HG02973 (cell line): Measurements from ENCODE around the gene UGT1A1.

Experiments used
- ATAC-seq: cut with Tn5 transposase; IDR thresholded peaks from one replicate; pipeline ENCODE4 v1.9.1; 2021; ENCODE audit warnings: moderate library complexity; ENCODE audit not compliant: unreplicated experiment

The UGT1A1 gene

DNA sequence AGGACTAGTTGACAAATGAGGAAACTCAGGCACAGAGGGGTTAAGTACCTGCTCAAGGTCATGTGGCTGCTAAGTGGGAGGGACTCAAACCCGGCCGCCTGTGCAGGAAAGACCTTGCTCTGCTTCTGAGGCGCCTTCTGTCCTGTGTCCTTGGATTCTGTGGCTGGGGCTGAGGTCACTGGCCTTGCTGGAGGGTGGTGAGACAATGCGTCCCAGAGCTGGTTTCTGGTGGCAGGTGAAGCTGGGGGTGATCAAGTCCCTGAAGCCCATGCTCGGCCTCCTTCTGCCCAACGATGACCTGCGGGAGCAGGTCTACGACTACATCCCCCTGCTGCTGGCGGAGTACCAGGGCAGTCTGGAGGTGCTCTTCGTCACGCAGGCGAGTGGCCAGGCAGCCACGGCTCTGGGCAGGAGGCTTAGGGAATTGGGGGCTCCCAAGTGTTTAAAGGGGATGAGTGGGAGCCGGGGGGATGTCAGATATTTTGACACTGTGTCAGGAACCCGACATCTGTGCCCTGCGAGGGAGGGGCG lies 34.1 kb downstream of the UGT1A1 start:
- ATAC-seq: no peak

DNA sequence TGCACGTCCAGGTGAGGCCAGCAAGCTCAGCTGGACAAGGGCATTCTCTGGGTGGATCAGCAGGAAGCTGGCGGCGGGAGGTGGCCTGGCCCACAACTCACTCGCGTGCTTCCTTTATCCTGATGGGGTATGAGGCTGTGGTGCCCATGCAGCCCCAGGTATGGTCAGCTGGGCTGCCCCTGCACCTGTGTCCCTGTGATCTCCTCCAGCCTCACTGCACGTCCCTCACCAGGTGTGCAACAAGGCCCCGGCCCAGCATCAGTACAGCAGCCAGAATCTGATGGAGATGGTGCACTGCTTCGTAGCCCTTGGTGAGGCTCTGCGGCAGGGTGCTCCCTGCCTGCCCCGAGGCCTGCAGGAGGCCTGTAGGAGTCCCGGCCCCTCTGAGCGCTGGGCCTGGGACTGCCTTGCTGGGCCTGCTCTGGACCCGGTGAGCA lies 35.7 kb downstream of the UGT1A1 start:
- no peak for ATAC-seq

- ATAC-seq: no peak
Observed at GRCh38 chr2:233796254-233796653, 36.2 kb downstream of the UGT1A1 start.

DNA sequence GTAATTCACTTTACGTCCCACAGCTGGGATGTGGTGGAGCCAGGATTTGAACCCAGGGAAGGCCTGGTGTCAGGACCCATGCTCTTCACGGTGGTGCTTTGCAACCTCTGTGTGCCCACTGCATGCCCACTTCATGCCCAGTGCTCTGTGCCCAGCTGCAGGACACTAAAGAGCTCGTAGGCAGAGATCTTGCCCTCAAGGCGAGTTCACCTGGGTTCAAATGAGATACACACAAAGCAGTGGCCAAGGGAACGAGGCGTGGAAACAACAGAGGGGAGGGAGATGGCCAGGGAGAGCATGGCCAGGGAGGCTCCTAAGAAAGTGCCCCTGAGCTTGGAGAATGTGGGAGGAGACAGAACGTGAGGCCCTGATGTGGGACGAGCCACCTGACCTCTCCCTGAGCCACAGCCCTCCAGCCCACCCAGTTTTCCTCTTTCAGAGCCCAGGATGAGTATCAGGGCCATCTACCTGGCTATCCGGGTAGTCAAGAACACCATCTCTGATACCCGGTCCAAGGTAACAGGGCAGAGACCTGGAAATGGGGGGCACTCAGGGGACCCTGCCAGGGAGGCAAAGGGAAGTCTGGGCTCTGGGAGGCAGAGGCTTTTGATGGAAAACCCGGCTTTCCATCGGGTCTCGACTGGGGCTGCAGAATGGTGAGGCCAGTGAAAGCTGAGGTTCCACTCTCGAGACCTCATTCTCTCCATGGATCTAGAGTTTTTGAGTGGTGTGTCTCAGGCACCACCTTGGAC lies 38.4 kb downstream of the UGT1A1 start:
- ATAC-seq: no peak

DNA sequence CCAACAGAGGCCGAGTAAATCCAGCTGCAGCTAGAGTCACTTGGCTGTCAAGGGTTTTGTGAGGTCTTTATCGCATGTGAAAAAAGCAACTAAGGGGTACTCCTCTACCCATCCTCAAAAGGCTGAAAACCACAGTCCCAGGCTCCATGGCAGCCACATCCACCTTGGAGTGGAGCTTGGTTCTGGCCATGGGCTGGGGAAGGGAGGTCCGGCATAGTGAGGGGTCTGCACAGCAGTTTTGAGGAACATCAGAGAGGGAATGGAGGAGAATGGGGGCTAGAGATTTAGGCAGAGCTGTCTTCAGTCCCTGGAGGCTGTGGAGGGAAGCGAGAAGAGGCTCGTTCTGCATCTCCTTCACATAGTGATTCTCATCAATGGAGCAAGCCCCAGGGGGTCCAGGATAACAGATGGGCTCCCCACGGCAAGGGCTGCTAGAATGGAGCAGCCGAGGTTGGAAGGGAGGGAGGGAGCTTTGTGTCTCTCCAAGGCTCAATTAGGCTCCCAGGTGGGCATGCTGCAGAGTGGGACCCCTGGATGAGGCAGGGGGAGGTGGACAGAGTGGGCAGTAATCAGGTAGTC lies 39.1 kb downstream of the UGT1A1 start:
- no peak for ATAC-seq

DNA sequence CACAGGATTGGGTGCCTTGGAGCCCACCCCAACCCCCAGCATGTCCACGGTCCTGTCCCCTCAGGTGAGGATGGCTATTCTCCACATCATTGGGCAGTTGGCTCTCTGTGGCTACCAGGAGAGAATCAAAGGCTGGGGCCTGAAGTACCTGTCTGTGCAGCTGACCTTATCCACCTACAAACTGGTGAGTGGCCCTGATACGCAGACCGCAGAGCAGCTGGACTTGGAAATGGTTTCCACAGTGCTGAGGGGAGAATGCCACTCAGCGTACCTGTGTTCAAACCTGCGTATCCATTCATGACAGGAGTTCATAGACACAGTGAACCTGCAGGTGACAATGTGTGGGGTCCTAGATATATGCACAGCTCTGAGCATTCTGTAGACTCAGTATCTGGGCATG lies 39.6 kb downstream of the UGT1A1 start:
- no peak for ATAC-seq

DNA sequence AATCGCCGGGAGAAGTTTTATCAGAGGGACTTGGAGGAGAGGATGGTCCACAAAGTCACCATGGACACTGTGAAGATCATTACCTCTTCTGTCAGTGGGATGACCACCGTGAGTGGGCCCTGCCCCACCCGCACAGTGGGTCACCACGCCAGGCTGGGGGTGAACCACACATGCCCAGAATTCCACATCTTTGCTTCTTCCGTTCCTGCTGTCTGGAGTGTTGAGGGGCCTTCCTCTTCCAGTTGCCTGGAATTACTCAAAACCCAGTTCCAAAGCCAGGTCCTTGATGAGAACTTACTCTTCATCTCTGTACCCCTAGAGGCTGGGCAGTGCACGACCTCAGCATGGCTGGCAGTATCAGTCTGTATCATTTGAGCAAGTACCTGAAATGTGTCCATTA lies 40.1 kb downstream of the UGT1A1 start:
- no peak for ATAC-seq

GRCh38 chr2:233801357-233802131 lies 41.5 kb downstream of the UGT1A1 start:
- no peak for ATAC-seq

- ATAC-seq: no peak
Observed at GRCh38 chr2:233802132-233802815, 42.2 kb downstream of the UGT1A1 start.

GRCh38 chr2:233803292-233803911 lies 43.3 kb downstream of the UGT1A1 start:
- no peak for ATAC-seq

DNA sequence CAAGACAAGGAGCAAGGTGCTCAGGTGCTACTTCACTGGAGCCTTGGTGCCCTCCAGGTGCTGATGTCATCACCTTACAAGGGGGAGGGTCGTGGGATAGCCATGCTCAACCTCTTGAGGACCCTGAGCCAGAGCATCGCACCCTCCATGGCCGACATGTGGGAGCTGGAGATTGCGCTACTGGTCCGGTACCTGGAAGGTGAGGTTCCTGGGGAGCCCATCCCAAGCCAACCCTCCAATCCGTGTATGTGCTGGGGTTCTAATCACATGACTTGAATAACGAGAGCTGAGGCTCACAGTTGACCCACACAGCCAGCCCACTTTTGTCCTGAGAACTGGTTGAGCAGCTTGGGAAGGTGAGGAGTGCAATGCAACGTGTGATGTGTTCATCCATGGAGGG lies 43.9 kb downstream of the UGT1A1 start:
- no peak for ATAC-seq

DNA sequence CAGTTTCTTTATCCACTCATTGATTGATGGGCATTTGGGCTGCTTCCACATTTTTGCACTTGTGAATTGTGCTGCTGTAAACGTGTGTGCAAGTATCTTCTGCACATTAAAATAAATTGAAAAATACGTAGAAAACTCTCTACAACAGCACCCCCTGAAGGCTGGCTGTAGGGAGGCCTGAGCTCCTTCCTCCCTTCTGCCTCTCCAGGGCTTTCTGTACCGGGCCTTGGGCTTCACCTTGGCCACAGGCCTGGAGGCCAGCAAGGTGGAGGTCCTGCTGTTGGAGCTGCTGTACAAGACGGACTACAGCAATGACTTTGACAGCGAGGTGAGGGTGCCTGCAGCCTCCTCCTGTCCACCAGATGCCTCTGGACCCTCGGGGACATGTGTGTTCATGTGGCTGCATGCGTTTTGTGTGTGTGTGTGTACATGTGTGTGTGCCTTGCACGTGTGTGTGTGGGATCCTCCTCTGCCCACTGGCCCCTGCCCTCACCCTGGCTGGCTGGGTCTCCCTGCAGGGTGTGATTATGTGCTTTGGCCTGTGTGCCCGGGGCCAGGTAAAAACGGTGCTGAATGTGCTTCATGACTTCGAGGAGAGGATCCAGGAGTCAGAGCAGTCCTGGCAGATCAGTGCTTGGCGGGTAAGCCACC lies 47.3 kb downstream of the UGT1A1 start:
- ATAC-seq: no peak

GRCh38 chr2:233807966-233808935 lies 48.2 kb downstream of the UGT1A1 start:
- ATAC-seq: no peak

GRCh38 chr2:233810385-233810784 lies 50.3 kb downstream of the UGT1A1 start:
- ATAC-seq: no peak

DNA sequence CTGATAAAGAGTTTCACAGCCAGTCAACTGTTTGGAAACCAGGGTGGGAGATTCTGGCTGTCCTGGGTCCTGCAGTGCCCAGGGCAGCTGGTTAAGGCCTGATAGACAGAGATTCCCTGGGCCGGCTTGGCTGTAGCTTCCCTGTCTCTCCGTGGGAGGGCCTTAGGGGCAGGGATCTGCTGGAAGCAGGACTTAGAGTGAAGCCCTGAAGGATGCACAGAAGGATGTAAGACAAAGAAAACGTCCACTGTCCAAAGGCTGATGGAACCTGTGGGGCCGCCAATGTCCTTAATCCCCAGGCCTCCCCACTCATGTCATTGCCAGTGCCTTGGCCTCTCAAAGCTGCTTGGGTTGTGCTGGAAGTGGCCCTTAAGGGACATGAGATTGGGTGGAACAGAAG lies 51.0 kb downstream of the UGT1A1 start:
- no peak for ATAC-seq

DNA sequence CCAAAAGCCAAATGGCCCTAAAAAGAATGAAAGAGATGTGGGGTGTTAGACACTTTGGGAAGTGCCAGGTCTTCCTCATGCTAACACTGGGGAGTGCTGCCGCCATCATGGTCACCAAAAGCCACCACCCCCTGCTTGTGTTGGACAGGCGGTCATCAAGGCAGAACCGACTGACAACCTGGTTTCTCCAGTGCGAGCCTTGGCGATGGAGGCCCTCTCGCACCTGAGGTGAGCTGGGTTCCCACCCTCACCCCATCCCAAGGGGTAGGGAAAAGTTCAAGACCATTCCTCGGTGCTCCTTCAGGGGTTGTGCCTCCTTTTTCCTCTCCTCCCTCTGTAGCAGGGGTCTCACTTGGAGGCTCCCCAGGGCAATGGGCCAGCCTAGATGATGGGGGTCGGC lies 51.7 kb downstream of the UGT1A1 start:
- no peak for ATAC-seq

DNA sequence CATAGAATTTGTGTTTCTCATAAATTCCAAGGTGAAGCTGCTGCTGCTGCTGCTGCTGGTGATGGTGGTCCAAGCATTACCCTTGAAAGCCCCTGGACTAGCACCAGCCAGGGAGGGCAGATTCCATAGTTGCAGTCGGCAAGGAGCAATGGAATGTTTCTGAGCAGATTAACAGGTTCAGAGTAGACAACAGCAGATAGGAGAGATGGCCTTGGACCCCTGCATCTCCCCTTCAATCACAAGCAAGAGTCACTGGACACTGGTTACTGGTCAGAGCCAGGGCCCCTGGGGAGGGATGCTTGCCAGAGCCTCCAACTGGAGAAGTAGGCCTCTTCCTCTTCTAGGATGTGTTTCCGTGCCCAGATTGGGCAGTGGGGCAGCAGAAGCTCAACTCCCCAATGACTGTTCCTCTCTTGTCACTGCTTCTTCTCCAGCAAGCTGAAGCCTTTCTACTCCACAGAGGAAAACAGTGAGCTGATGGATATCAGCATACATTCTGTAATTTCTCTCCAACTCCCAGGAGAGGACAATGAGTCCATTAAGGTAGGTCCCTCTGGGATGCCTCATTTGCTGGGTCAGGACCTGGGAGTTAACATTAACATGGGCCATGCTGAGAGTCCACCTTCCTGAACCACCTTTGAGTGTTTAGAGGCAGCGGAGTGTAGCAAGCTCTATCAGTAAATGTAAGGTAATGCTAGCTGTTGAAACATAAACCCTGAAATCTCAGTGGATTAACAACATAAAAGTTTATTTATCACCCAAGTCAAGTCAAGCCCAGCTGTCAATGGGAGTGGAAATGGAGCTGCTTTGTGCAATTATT lies 53.4 kb downstream of the UGT1A1 start:
- ATAC-seq: no peak
